Activated CD4-positive, alpha-beta memory T cell treated with anti-CD3 and anti-CD28 coated beads for 36 hours (primary cell): Measurements from ENCODE around the gene PEAK1. TPM values are rescaled to one million over a fixed set of nuclear protein-coding genes. Genes with fewer than 3 reads are reported as not detected.
"Not testable (repeated sequence)": the region's sequence is repeated elsewhere in the genome, so short reads cannot be mapped to it uniquely, and the experiment has no call there.

ENCODE experiments used
- CTCF ChIA-PET: fragments of 350-600 bp; sonication (Branson Sonifier 250); formaldehyde crosslinking; loops from one replicate; lab custom pipeline; 2021; ENCODE audit warnings: antibody characterized with exemption, inconsistent platforms; lab: Charles Lee
- POLR2A ChIA-PET: fragments of 350-600 bp; sonication (Branson Sonifier 250); formaldehyde crosslinking; loops from one replicate; lab custom pipeline; 2021; ENCODE audit warnings: antibody characterized with exemption; lab: Charles Lee
- DNase-seq: peaks from one replicate; pipeline ENCODE4 v3.0.0-alpha.2; 2020
- H3K27ac Mint-ChIP-seq: one replicate; pipeline ENCODE4 v1.8.0; 2021; ENCODE audit warnings: mixed read lengths
- H3K27me3 Mint-ChIP-seq: one replicate; pipeline ENCODE4 v1.8.0; 2021; ENCODE audit warnings: mixed read lengths
- H3K36me3 Mint-ChIP-seq: one replicate; pipeline ENCODE4 v1.8.0; 2021; ENCODE audit warnings: mixed read lengths
- H3K4me1 Mint-ChIP-seq: one replicate; pipeline ENCODE4 v1.8.0; 2021; ENCODE audit warnings: low read depth, mixed read lengths
- H3K4me3 Mint-ChIP-seq: one replicate; pipeline ENCODE4 v1.8.0; 2021; ENCODE audit warnings: mild to moderate bottlenecking, mixed read lengths
- H3K9me3 Mint-ChIP-seq: one replicate; pipeline ENCODE4 v1.8.0; 2021; ENCODE audit warnings: mixed read lengths
- intact Hi-C: fragments of 100-400 bp; cut with micrococcal nuclease; formaldehyde crosslinking; loops from one replicate; pipeline ENCODE4 v1.15.1; 2023
- total RNA-seq, 2 experiments: library from RNA; stranded (reverse); gene quantifications; one replicate each; pipeline ENCODE4 v1.2.3, GENCODE V29; 2021

Gene PEAK1
- total RNA-seq, 2 experiments from 2014 or later = 15.6 to 18.3 TPM

DNA sequence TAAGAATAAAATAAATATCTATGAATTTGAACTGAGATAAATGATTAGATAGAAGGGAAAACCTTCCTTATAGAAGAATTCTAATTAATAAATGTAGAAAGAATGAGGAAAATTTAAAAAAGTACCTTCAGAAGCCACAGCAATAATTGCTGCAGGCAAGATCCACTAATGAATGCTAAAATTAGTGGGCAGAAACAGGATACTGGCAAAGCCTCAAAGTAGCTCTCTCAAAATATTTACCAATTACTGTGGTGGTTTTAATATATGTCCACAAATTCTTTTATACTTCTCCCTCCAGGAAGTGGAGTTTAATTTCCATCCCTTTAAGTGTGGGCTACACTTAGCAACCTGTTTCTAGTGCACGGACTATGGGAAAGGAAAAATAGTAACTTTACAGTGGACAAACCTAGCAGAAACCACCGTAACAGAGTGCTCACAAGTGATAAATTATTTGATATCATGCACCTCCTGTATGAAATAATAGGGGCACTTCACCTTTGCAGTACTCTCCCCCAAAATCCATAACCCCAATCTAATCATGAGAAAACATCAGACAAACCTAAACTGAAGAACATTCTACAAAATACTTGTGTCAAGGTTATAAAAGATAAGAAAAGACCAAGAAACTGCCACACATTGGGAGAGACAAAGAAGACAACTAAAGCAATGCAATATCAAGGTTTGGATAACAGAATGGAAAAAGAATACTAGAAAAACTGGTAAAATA lies 6.8 kb downstream of the PEAK1 start:
- Mint-ChIP-seq H3K36me3 (no peaks in the 10 kb centered on the region), H3K4me1 (peaks cover 17% of the 10 kb centered on the region), H3K4me3 (no peak overlapping the region), H3K9me3 (no peaks in the 10 kb centered on the region), H3K27ac (no peak overlapping the region), H3K27me3 (no peaks in the 10 kb centered on the region)
- DNase-seq = no peak
- ChIA-PET POLR2A (no interaction called here), CTCF (no interaction called here)
- intact Hi-C loops = loop anchor here (10.0 kb wide), 1 partner anchor 1348 kb away; no protein-coding TSS in a partner anchor

DNA sequence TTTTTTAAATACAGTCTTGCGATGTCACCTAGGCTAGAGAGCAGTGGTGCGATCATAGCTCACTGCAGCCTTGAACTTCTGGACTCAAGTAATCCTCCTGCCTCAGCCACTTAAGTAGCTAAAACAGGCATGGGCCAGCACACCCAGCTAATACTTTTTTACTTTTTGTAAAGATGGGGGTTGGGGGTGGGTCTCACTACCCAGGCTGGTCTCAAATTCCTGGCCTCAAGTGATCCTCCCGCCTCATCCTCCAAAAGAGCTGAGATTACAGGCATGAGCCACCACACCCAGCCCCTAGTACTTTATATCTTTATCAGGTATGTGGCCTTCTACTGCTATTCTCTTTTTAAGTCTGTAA lies 8.3 kb downstream of the PEAK1 start:
- Mint-ChIP-seq H3K4me3 (no peak overlapping the region), H3K9me3 (no peaks in the 10 kb centered on the region), H3K36me3 (no peaks in the 10 kb centered on the region), H3K27me3 (no peaks in the 10 kb centered on the region), H3K27ac (no peak overlapping the region), H3K4me1 (peaks cover 20% of the 10 kb centered on the region)
- DNase-seq = no peak
- CTCF ChIA-PET = no interaction called here
- intact Hi-C loops = loop anchor here (10.0 kb wide), 1 partner anchor 1347 kb away; no protein-coding TSS in a partner anchor
- POLR2A ChIA-PET = no interaction called here

- peaks cover 26% of the 10 kb centered on the region for H3K4me1 Mint-ChIP-seq
- POLR2A ChIA-PET = no interaction called here
- no peaks in the 10 kb centered on the region for H3K36me3 Mint-ChIP-seq
- no peaks in the 10 kb centered on the region for H3K27me3 Mint-ChIP-seq
- no peak overlapping the region for H3K4me3 Mint-ChIP-seq
- DNase-seq = no peak
- H3K27ac Mint-ChIP-seq = no peak overlapping the region
- intact Hi-C loops = loop anchor here (10.0 kb wide), 1 partner anchor 1346 kb away; no protein-coding TSS in a partner anchor
- CTCF ChIA-PET = interaction anchor here (1.1 kb wide), 1 partner anchor 224 kb away, joined by 3 read pairs; no protein-coding TSS in a partner anchor
- no peaks in the 10 kb centered on the region for H3K9me3 Mint-ChIP-seq
These were observed 8.9 kb downstream of the PEAK1 start for GRCh38 chr15:77410701-77411618.

- H3K27me3 Mint-ChIP-seq, H3K9me3 Mint-ChIP-seq, DNase-seq, POLR2A ChIA-PET, H3K36me3 Mint-ChIP-seq: not testable (repeated sequence)
- CTCF ChIA-PET = interaction anchor here (0.6 to 1.2 kb wide), 3 partner anchors 76 to 223 kb away, joined by 3 to 5 read pairs (median 3); no protein-coding TSS in a partner anchor
- peak overlapping the region; percentile 25 for H3K4me3 Mint-ChIP-seq
- intact Hi-C loops = loop anchor here (10.0 kb wide), 1 partner anchor 1345 kb away; no protein-coding TSS in a partner anchor
- H3K27ac Mint-ChIP-seq = peak overlapping the region; percentile 47
- peaks cover 27% of the 10 kb centered on the region for H3K4me1 Mint-ChIP-seq
These were observed 9.8 kb downstream of the PEAK1 start for GRCh38 chr15:77410157-77410500.

DNA sequence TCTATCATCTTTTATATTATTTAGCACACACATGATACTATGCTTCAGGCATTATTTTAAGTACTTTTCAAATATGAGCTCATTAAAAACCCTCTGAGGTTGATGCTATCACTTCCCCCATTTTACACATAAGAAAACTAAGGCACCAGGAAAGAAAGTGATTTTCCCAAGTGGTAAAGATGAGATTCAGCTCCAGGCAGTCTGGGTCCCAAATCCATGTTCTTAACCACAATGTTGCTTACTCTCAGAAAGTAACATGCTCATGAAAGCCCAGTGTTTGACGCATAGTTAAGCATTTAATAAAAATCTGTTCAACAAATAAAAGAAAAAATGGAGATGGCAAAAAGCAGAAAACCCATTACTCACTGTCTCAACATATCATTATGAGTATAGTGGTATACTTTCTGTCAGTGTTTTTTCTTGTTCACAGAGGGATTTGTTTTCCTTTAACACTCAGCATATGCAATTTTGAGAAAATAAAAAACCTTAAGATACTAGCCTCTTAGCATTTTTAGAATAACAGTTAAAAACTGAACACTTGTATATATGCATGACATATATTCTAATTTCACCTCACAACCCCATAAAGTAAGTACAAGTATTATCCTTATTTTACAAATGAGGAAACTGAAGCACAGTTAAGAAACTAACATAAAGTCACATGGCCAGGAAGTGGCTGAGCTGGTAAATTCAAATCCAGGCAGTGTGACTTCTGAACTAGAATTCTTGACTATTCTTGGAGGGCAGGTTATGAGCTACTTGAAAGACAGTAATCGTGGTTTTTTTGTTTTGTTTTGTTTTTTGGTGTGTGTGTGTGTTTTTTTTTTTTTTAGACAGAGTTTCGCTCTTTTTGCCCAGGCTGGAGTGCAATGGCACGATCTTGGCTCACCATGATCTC lies 10.4 kb downstream of the PEAK1 start:
- DNase-seq = peak; percentile 43
- H3K27ac Mint-ChIP-seq = peak overlapping the region; percentile 47
- no peaks in the 10 kb centered on the region for H3K36me3 Mint-ChIP-seq
- POLR2A ChIA-PET = no interaction called here
- H3K27me3 Mint-ChIP-seq = no peaks in the 10 kb centered on the region
- H3K9me3 Mint-ChIP-seq = no peaks in the 10 kb centered on the region
- peaks cover 27% of the 10 kb centered on the region for H3K4me1 Mint-ChIP-seq
- intact Hi-C loops = loop anchor here (1.0 to 10.0 kb wide), 2 partner anchors 11 to 1345 kb away; partner anchors contain the start of genes HMG20A and PEAK1
- H3K4me3 Mint-ChIP-seq = peak overlapping the region; percentile 25
- CTCF ChIA-PET = interaction anchor here (0.6 to 1.2 kb wide), 3 partner anchors 10 to 87 kb away, joined by 3 to 5 read pairs (median 3); no protein-coding TSS in a partner anchor

GRCh38 chr15:77406846-77407245 lies 13.1 kb downstream of the PEAK1 start:
- no peak for DNase-seq
- no peaks in the 10 kb centered on the region for H3K27me3 Mint-ChIP-seq
- ChIA-PET POLR2A (interaction anchor here (1.0 kb wide), 1 partner anchor 9 kb away, joined by 3 read pairs; no protein-coding TSS in a partner anchor), CTCF (no interaction called here)
- no peaks in the 10 kb centered on the region for H3K36me3 Mint-ChIP-seq
- H3K4me3 Mint-ChIP-seq = no peak overlapping the region
- intact Hi-C loops = no loop called here
- peaks cover 39% of the 10 kb centered on the region for H3K4me1 Mint-ChIP-seq
- no peaks in the 10 kb centered on the region for H3K9me3 Mint-ChIP-seq
- H3K27ac Mint-ChIP-seq = no peak overlapping the region

DNA sequence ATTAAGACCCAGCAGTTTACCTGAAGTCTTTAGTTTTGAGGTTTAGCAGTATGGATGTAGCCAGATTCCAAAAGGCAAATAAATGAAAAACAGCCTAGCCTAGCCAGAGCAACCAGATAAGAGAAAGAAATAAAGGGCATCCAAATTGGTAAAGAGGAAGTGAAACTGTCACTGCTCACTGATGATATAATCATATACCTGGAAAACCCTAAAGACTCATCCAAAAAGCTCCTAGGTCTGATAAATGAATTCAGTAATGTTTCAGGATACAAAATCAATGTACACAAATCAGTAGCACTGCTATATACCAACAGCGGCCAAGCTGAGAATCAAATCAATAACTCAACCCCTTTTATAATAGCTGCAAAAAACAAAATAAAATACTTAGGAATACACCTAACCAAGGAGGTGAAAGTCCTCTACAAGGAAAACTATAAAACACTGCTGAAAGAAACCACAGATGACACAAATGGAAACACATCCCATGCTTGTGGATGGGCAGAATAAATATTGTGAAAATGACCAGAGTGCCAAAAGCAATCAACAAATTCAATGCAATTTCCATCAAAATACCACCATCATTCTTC lies 13.6 kb downstream of the PEAK1 start:
- H3K36me3 Mint-ChIP-seq, DNase-seq, intact Hi-C loops, H3K9me3 Mint-ChIP-seq, H3K27ac Mint-ChIP-seq, H3K27me3 Mint-ChIP-seq, H3K4me3 Mint-ChIP-seq: not testable (repeated sequence)
- peaks cover 43% of the 10 kb centered on the region for H3K4me1 Mint-ChIP-seq
- ChIA-PET POLR2A (interaction anchor here (1.0 kb wide), 1 partner anchor 10 kb away, joined by 3 read pairs; no protein-coding TSS in a partner anchor), CTCF (interaction anchor here (0.6 kb wide), 1 partner anchor 220 kb away, joined by 4 read pairs; no protein-coding TSS in a partner anchor)

GRCh38 chr15:77402740-77403379 lies 17.0 kb downstream of the PEAK1 start:
- no peak overlapping the region for H3K4me3 Mint-ChIP-seq
- no peak for DNase-seq
- intact Hi-C loops = no loop called here
- peaks cover 25% of the 10 kb centered on the region for H3K9me3 Mint-ChIP-seq
- peaks cover 26% of the 10 kb centered on the region for H3K4me1 Mint-ChIP-seq
- peaks cover 14% of the 10 kb centered on the region for H3K36me3 Mint-ChIP-seq
- no peak overlapping the region for H3K27ac Mint-ChIP-seq
- H3K27me3 Mint-ChIP-seq = no peaks in the 10 kb centered on the region
- ChIA-PET CTCF (interaction anchor here (0.7 to 0.8 kb wide), 2 partner anchors 10 to 1111 kb away, joined by 3 read pairs; no protein-coding TSS in a partner anchor), POLR2A (interaction anchor here (1.0 kb wide), 1 partner anchor 27 kb away, joined by 6 read pairs; no protein-coding TSS in a partner anchor)

DNA sequence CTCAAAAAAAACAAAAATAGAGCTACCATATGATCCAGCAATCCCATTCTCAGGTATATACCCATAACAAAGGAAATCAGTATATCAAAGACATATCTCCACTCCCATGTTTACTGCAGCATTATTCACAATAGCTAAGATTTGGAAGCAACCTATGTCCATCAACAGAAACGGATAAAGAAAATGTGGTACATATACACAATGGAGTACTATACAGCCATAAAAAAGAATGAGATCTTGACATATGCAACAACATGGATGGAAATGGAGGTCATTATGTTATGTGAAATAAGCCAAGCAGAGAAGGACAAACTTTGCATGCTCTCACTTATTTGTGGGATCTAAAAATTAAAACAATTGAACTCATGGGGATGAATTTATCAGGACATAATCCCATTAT lies 19.6 kb downstream of the PEAK1 start:
- DNase-seq = no peak
- H3K4me3 Mint-ChIP-seq = no peak overlapping the region
- CTCF ChIA-PET = interaction anchor here (1.0 kb wide), 1 partner anchor 144 kb away, joined by 3 read pairs; no protein-coding TSS in a partner anchor
- peaks cover 25% of the 10 kb centered on the region for H3K36me3 Mint-ChIP-seq
- POLR2A ChIA-PET = no interaction called here
- no peaks in the 10 kb centered on the region for H3K27me3 Mint-ChIP-seq
- intact Hi-C loops = no loop called here
- peaks cover 42% of the 10 kb centered on the region for H3K9me3 Mint-ChIP-seq
- H3K27ac Mint-ChIP-seq = no peak overlapping the region
- H3K4me1 Mint-ChIP-seq = peaks cover 16% of the 10 kb centered on the region

DNA sequence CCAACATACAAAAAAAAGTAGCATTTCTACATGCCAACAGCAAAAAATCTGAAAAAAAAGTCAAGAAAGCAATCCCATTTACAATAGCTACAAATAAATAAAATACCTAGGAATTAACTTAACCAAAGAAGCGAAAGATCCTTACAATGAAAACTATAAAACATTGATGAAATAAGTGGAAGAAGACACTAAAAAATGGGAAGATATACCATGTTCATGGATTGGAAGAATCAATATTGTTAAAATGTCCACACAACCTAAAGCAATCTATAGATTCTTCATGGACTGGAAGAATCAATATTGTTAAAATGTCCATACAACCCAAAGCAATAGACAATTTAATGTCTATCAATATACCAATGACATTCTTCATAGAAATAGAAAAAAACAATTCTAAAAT lies 21.0 kb downstream of the PEAK1 start:
- no peaks in the 10 kb centered on the region for H3K27me3 Mint-ChIP-seq

More for the DNA sequence above, 21.0 kb downstream of the PEAK1 start:
- DNase-seq = no peak
- Mint-ChIP-seq H3K4me3 (no peak overlapping the region), H3K4me1 (peaks cover 16% of the 10 kb centered on the region), H3K36me3 (peaks cover 28% of the 10 kb centered on the region), H3K9me3 (peaks cover 51% of the 10 kb centered on the region), H3K27ac (no peak overlapping the region)
- ChIA-PET CTCF (no interaction called here), POLR2A (no interaction called here)
- intact Hi-C loops = no loop called here
